Small intestine (tissue), 7 donors: ENCODE results near the gene RERE. TPM values are rescaled to one million over a fixed set of nuclear protein-coding genes. Genes with fewer than 3 reads are reported as not detected.
A peak's percentile ranks its signal among the peaks of the same experiment; 100 is the strongest.

ENCODE experiments used
- DNase-seq, 2 donors: peaks; one replicate each; pipeline versions ENCODE4 v3.0.0 to v3.0.0-alpha.2; 2013
- FAIRE-seq: peaks from 2 replicates; lab custom pipeline; 2012; peaks lifted over from hg19 to GRCh38; lab: Jason Lieb, UNC
- H3K27ac ChIP-seq, 3 donors: one replicate each; pipeline ENCODE4 v1.5.1; 2013; ENCODE audit warnings: low read length in 2 of 3, mild to moderate bottlenecking in 2 of 3, control low read depth in 1 of 3, inconsistent platforms in 1 of 3, low read depth in 1 of 3, moderate library complexity in 1 of 3
- H3K27me3 ChIP-seq, 3 donors: one replicate each; pipeline ENCODE4 v1.6.1; 2013; ENCODE audit warnings: low read length in 3 of 3, inconsistent platforms in 1 of 3; ENCODE audit not compliant: control insufficient read depth in 3 of 3, insufficient read depth in 3 of 3
- H3K36me3 ChIP-seq, 3 donors: one replicate each; pipeline ENCODE4 v1.6.1; 2013; ENCODE audit warnings: low read length in 3 of 3, inconsistent platforms in 1 of 3, low read depth in 1 of 3, mild to moderate bottlenecking in 1 of 3, moderate library complexity in 1 of 3; ENCODE audit not compliant: control insufficient read depth in 3 of 3, insufficient read depth in 2 of 3
- H3K4me1 ChIP-seq, 3 donors: one replicate each; pipeline ENCODE4 v1.6.1; 2013; ENCODE audit warnings: low read length in 2 of 3, inconsistent platforms in 1 of 3, low read depth in 1 of 3, mild to moderate bottlenecking in 1 of 3, moderate library complexity in 1 of 3; ENCODE audit not compliant: control insufficient read depth in 3 of 3, insufficient read depth in 2 of 3
- H3K4me3 ChIP-seq, 3 donors: one replicate each; pipeline ENCODE4 v1.5.1; 2013; ENCODE audit warnings: low read length in 3 of 3, control low read depth in 1 of 3, inconsistent platforms in 1 of 3, low read depth in 1 of 3, mild to moderate bottlenecking in 1 of 3, moderate library complexity in 1 of 3
- H3K9me3 ChIP-seq, 2 donors: one replicate each; pipeline ENCODE4 v1.6.1; 2013; ENCODE audit warnings: low read depth in 1 of 2, low read length in 1 of 2; ENCODE audit not compliant: control insufficient read depth in 2 of 2, insufficient read depth in 1 of 2
- WGBS, 3 donors: extraction: QIAGEN DNeasy Blood & Tissue Kit; methylation state at CpG; one replicate each; pipeline ENCODE4 v1.1.7; 2013; 5-methylcytosine and 5-hydroxymethylcytosine counted together
- polyA plus RNA-seq, 4 donors: library from polyadenylated mRNA; stranded (reverse) in 3 of 4; unstranded in 1 of 4; fragments of 200-250 nt in 3 of 4; fragments of 120-200 nt in 1 of 4; gene quantifications; one replicate each; pipeline versions ENCODE4 v1.2.1 to v1.2.3, GENCODE V29; 2013
- donor health status: healthy with polysubstance abuse.
- donor health status: control.
- donor health status: control.
- donor health status: Bipolar disorder and iron deficiency.
- donor health status: healthy.

The RERE gene
- polyA plus RNA-seq, 4 donors, result 19.5 to 66.8 (median 25.8) TPM

- Histone ChIP-seq H3K27ac (peak overlapping the region in 2 of 3 donors; percentile 42 to 83), H3K4me3 (no peak overlapping the region), H3K36me3 (peaks cover 2 to 58% (median 12%) of the 10 kb centered on the region in 3 donors), H3K9me3 (no peaks in the 10 kb centered on the region), H3K27me3 (no peaks in the 10 kb centered on the region), H3K4me1 (peaks cover 1 to 23% (median 18%) of the 10 kb centered on the region in 3 donors)
- no peak for FAIRE-seq
- DNase-seq, result no peak
- WGBS, 3 donors, result 66 to 84% (median 79%) methylated on average over 10 of the region's 10 CpGs
Measured at GRCh38 chr1:8378981-8379470, 438.4 kb downstream of the RERE start.

- Histone ChIP-seq H3K4me3 (no peak overlapping the region), H3K27ac (peak overlapping the region in 2 of 3 donors; percentile 42 to 83), H3K9me3 (no peaks in the 10 kb centered on the region), H3K4me1 (peaks cover 1 to 26% (median 26%) of the 10 kb centered on the region in 3 donors), H3K36me3 (peaks cover 2 to 61% (median 12%) of the 10 kb centered on the region in 3 donors), H3K27me3 (no peaks in the 10 kb centered on the region)
- WGBS, 3 donors, result 42 to 61% (median 51%) methylated on average over 4 of the region's 4 CpGs
- FAIRE-seq, result no peak
- DNase-seq, result no peak
Measured at GRCh38 chr1:8378178-8378577, 439.3 kb downstream of the RERE start.

- no peaks in the 10 kb centered on the region for H3K27me3 ChIP-seq
- peaks cover 2 to 64% (median 12%) of the 10 kb centered on the region in 3 donors for H3K36me3 ChIP-seq
- no peak for DNase-seq
- WGBS, 3 donors, result 85 to 90% (median 89%) methylated on average over 17 of the region's 17 CpGs
- H3K27ac ChIP-seq, result peak overlapping the region in 1 of 3 donors; percentile 34
- no peaks in the 10 kb centered on the region for H3K9me3 ChIP-seq
- peaks cover 1 to 30% (median 23%) of the 10 kb centered on the region in 3 donors for H3K4me1 ChIP-seq
- FAIRE-seq, result no peak
- H3K4me3 ChIP-seq, result no peak overlapping the region
Measured at GRCh38 chr1:8377271-8377981, 440.0 kb downstream of the RERE start.

GRCh38 chr1:8376358-8376840 lies 441.0 kb downstream of the RERE start:
- no peak overlapping the region for H3K4me3 ChIP-seq
- H3K4me1 ChIP-seq, result peaks cover 4 to 36% (median 30%) of the 10 kb centered on the region in 3 donors
- peaks cover 2 to 65% (median 12%) of the 10 kb centered on the region in 3 donors for H3K36me3 ChIP-seq
- FAIRE-seq (no peak), DNase-seq (no peak)
- peak overlapping the region in 1 of 3 donors; percentile 29 for H3K27ac ChIP-seq
- no peaks in the 10 kb centered on the region for H3K9me3 ChIP-seq
- WGBS, 3 donors, result 72 to 86% (median 73%) methylated on average over 4 of the region's 4 CpGs
- no peaks in the 10 kb centered on the region for H3K27me3 ChIP-seq

- Histone ChIP-seq H3K27ac (peak overlapping the region in 2 of 3 donors; percentile 7 to 57), H3K4me3 (no peak overlapping the region), H3K36me3 (peaks cover 2 to 53% (median 12%) of the 10 kb centered on the region in 3 donors), H3K27me3 (no peaks in the 10 kb centered on the region), H3K4me1 (peaks cover 4 to 50% (median 33%) of the 10 kb centered on the region in 3 donors), H3K9me3 (no peaks in the 10 kb centered on the region)
- DNase-seq (peak in 1 of 2 donors; percentile 47), FAIRE-seq (no peak)
- WGBS, 3 donors, result 83 to 91% (median 86%) methylated on average over 2 of the region's 2 CpGs
Measured at GRCh38 chr1:8374812-8375211, 442.6 kb downstream of the RERE start.

- peaks cover 2 to 49% (median 12%) of the 10 kb centered on the region in 3 donors for H3K36me3 ChIP-seq
- H3K9me3 ChIP-seq, result no peaks in the 10 kb centered on the region
- 23 to 67% (median 51%) methylated on average over 5 of the region's 5 CpGs for WGBS, 3 donors
- DNase-seq, result peak in 1 of 2 donors; percentile 52
- no peak for FAIRE-seq
- no peak overlapping the region for H3K4me3 ChIP-seq
- no peaks in the 10 kb centered on the region for H3K27me3 ChIP-seq
- peak overlapping the region in 2 of 3 donors; percentile 32 to 52 for H3K27ac ChIP-seq
- peaks cover 4 to 50% (median 29%) of the 10 kb centered on the region in 3 donors for H3K4me1 ChIP-seq
Measured at GRCh38 chr1:8374356-8374755, 443.1 kb downstream of the RERE start.

- WGBS, 3 donors, result 31 to 44% (median 42%) methylated on average over 19 of the region's 19 CpGs
- Histone ChIP-seq H3K9me3 (no peaks in the 10 kb centered on the region), H3K27me3 (no peaks in the 10 kb centered on the region), H3K4me1 (peaks cover 4 to 47% (median 28%) of the 10 kb centered on the region in 3 donors), H3K27ac (peak overlapping the region in 2 of 3 donors; percentile 52 to 84), H3K36me3 (peaks cover 2 to 45% (median 11%) of the 10 kb centered on the region in 3 donors), H3K4me3 (no peak overlapping the region)
- peak; percentile 37 to 47 for DNase-seq
- no peak for FAIRE-seq
Measured at GRCh38 chr1:8373581-8374241, 443.7 kb downstream of the RERE start.

- Histone ChIP-seq H3K27me3 (no peaks in the 10 kb centered on the region), H3K36me3 (peaks cover 2 to 43% (median 6%) of the 10 kb centered on the region in 3 donors), H3K27ac (peak overlapping the region in 2 of 3 donors; percentile 32 to 84), H3K4me3 (no peak overlapping the region), H3K9me3 (no peaks in the 10 kb centered on the region), H3K4me1 (peaks cover 4 to 43% (median 28%) of the 10 kb centered on the region in 3 donors)
- 65 to 74% (median 74%) methylated on average over 3 of the region's 3 CpGs for WGBS, 3 donors
- DNase-seq (no peak), FAIRE-seq (no peak)
Measured at GRCh38 chr1:8373125-8373524, 444.3 kb downstream of the RERE start.
